ENCODE measurements around the gene TBC1D9B. TPM values are rescaled to one million over a fixed set of nuclear protein-coding genes. Genes with fewer than 3 reads are reported as not detected.

Gene TBC1D9B
- total and polyA plus RNA-seq, 3 donors from 2014 or later = 76.1 to 134 (median 122) TPM

DNA sequence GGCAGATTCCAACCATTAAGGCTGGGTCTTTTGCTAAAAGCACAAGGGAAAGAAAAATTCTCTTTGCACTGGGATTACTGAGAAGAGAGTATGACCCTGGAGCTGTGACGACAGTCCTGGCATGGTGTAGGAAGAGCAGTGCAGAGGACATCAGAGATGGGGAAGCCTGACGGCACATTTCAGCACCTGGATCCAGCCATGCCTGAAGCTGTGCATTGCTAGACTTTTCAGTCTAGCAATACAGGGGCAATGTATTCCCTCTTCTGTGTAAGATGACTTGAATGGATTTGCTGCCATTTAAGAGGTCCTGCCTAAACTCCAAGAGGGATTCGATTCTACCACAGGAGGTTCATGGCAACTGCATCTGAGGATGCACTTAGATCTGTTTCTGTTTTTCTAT is 36.7 kb downstream of the TBC1D9B start:
- H3K27ac ChIP-seq = no peak overlapping the region
- intact Hi-C loops (cut with DNase I; ENCODE audit: low total_unique reads) = no loop called here

DNA sequence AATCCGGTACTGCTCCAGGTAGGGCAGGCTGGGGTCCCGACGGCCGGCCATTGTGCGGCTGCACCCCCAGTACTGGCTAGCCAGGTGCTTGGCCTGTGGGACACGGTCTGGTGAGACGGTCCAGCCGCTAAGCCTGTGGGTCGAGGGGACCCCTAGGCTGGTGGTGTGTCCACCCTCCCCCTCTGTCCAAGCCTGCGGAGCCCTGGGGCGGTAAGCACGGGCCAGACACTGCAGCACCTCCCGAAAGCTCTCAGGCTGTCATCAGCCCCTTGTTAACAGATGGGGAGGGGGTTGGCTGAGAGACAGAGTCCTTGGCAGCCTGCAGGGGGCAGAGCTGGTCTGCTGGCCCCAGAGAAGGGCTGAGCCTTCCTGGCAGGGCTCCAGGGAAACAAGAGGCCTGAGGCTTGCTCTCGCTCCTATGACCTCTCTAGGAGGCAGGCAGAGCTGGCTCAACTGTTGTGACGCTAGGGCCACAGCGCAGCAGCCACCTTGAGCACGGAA is 37.2 kb downstream of the TBC1D9B start:
- H3K27me3 ChIP-seq = no peaks in the 10 kb centered on the region
- H3K4me1 ChIP-seq = peaks cover 4% of the 10 kb centered on the region
- no peak overlapping the region for H3K4me3 ChIP-seq
- intact Hi-C loops (cut with DNase I; ENCODE audit: low total_unique reads) = no loop called here
- TF ChIP-seq, protein P1, sequence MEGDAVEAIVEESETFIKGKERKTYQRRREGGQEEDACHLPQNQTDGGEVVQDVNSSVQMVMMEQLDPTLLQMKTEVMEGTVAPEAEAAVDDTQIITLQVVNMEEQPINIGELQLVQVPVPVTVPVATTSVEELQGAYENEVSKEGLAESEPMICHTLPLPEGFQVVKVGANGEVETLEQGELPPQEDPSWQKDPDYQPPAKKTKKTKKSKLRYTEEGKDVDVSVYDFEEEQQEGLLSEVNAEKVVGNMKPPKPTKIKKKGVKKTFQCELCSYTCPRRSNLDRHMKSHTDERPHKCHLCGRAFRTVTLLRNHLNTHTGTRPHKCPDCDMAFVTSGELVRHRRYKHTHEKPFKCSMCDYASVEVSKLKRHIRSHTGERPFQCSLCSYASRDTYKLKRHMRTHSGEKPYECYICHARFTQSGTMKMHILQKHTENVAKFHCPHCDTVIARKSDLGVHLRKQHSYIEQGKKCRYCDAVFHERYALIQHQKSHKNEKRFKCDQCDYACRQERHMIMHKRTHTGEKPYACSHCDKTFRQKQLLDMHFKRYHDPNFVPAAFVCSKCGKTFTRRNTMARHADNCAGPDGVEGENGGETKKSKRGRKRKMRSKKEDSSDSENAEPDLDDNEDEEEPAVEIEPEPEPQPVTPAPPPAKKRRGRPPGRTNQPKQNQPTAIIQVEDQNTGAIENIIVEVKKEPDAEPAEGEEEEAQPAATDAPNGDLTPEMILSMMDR (IDR thresholded peaks at IDR 0.05) = peak in 2 of 3 experiments; percentile 38 to 53
- TF ChIP-seq POLR2A (IDR thresholded peaks at IDR 0.05) = no peak
- WGBS, 2 donors = 76 to 82% methylated on average over 13 to 17 of the region's 17 CpGs
- DNase-seq = peak; percentile 87
- H3K36me3 ChIP-seq (ENCODE audit: low read depth, missing control alignments) = no peaks in the 10 kb centered on the region
- no peaks in the 10 kb centered on the region for H3K9me3 ChIP-seq
- no peak overlapping the region for H3K27ac ChIP-seq

More for the DNA sequence above, 36.7 kb downstream of the TBC1D9B start:
- Histone ChIP-seq H3K4me3 (no peak overlapping the region), H3K36me3 (ENCODE audit: low read depth, missing control alignments) (no peaks in the 10 kb centered on the region), H3K9me3 (no peaks in the 10 kb centered on the region), H3K27me3 (no peaks in the 10 kb centered on the region), H3K4me1 (peaks cover 4% of the 10 kb centered on the region)
- TF ChIP-seq POLR2A (IDR thresholded peaks at IDR 0.05) = no peak
- TF ChIP-seq, protein P1 (IDR thresholded peaks at IDR 0.05) = no peak
- WGBS, 2 donors = 87 to 93% methylated on average over 3 of the region's 3 CpGs
- no peak for DNase-seq

DNA sequence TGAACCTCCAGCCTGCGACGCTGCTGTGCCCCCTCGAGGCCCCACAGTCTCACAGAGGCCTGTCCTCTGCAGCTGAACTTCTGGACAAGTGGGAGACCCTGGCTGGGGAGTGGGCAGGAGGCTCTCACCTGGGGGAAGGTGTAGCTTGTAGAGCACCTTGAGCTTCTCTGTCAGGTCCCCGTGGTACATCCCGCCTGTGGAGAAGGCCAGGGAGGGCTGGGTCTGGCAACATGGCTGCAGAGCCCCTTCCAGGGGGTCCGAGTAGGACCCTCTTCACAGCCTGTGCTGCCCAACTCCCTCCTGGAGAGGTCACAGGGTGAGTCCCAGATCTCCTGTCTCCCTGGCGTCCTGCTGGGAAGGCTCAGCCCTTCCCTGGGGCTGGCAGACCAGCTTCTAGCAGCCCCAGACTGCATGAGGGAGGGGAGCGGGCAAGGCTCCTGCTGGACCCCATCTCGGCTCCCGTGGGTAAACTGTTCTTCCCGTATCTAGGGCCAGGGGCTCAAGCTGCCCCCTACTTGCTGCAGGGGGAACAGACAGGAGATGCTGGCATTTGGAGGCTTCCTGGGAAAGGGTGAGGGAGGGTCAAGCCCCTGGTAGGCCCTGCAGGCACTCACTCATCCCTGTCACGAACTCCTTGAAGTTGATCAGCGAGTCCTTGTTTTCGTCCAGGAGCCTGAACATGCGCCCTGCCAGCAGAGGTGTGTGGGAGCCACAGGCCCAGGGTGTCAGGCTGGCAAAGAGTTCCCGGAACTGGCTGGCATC is 37.9 kb downstream of the TBC1D9B start:
- intact Hi-C loops (cut with DNase I; ENCODE audit: low total_unique reads) = no loop called here
- whole genome bisulfite sequencing, 2 donors = 90 to 95% methylated on average over 7 to 16 of the region's 16 CpGs
- no peak for TF ChIP-seq POLR2A (IDR thresholded peaks at IDR 0.05)
- TF ChIP-seq, protein P1 (IDR thresholded peaks at IDR 0.05) = no peak
- DNase-seq = no peak
- no peak overlapping the region for H3K27ac ChIP-seq
- H3K36me3 ChIP-seq (ENCODE audit: low read depth, missing control alignments) = no peaks in the 10 kb centered on the region
- H3K9me3 ChIP-seq = no peaks in the 10 kb centered on the region
- no peaks in the 10 kb centered on the region for H3K27me3 ChIP-seq
- H3K4me1 ChIP-seq = peaks cover 4% of the 10 kb centered on the region
- H3K4me3 ChIP-seq = no peak overlapping the region

DNA sequence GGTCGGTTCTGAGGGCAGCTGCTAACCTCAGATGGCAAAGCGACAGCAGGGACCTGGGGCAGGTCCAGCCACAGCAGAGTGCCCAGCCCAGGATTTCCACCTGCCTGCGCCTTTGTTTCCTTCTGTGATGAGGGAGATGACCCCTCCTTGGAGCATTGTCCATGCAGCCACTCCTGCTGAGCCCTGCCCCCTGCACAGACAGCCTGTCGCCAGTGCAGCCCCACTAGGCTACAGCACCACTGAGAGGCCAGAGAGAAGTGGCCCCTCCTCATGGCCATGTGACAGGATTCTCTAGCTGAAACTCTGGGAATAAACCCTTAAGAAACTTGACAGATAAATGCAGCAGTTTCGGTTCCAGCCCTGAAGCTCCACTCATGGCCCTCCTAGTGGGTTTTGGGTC is 38.6 kb downstream of the TBC1D9B start:
- DNase-seq = no peak
- Histone ChIP-seq H3K27me3 (no peaks in the 10 kb centered on the region), H3K4me1 (peaks cover 4% of the 10 kb centered on the region), H3K4me3 (no peak overlapping the region), H3K9me3 (no peaks in the 10 kb centered on the region), H3K36me3 (ENCODE audit: low read depth, missing control alignments) (no peaks in the 10 kb centered on the region), H3K27ac (no peak overlapping the region)
- WGBS, 2 donors = 90 to 93% methylated on average over 2 to 5 of the region's 5 CpGs
- TF ChIP-seq, protein P1 (IDR thresholded peaks at IDR 0.05) = no peak
- intact Hi-C loops (cut with DNase I; ENCODE audit: low total_unique reads) = no loop called here

DNA sequence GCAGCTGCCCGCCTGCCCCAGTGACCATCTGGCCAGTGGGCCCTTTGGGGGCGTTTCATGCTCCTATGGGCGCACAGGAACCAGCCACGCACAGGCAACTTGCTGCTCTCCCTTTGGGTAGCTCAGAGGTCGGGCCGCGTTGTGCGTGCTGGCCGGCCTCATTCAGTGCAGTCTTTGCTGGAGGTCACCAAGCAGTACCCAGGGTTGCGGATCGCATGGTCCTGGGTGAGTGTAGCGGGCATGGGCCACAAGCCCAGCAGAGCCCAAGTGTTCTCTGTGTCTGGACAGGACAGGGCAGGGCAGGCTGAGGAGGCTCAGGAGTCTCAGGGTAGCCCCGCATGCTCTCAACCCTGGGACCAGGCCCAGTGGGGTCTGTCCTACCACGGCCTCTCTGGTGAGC is 39.2 kb downstream of the TBC1D9B start:
- no peak overlapping the region for H3K4me3 ChIP-seq
- 96 to 100% methylated on average over 9 to 14 of the region's 14 CpGs for WGBS, 2 donors
- H3K9me3 ChIP-seq = no peaks in the 10 kb centered on the region
- no peaks in the 10 kb centered on the region for H3K36me3 ChIP-seq (ENCODE audit: low read depth, missing control alignments)
- H3K27ac ChIP-seq = no peak overlapping the region
- no peaks in the 10 kb centered on the region for H3K27me3 ChIP-seq
- H3K4me1 ChIP-seq = peaks cover 4% of the 10 kb centered on the region
- no peak for TF ChIP-seq POLR2A (IDR thresholded peaks at IDR 0.05)
- TF ChIP-seq, protein P1 (IDR thresholded peaks at IDR 0.05) = no peak
- no peak for DNase-seq
- intact Hi-C loops (cut with DNase I; ENCODE audit: low total_unique reads) = no loop called here
